Prostate gland (tissue), 2 donors: ENCODE results near the gene CHRNA10.
"Not testable (repeated sequence)": the region's sequence is repeated elsewhere in the genome, so short reads cannot be mapped to it uniquely, and the experiment has no call there.

Source experiments
- CTCF ChIP-seq, 4 experiments: fragments of 200-600 bp in 2 of 4; fragments of 450-650 bp in 2 of 4; sonication (generic) in 2 of 4; IDR thresholded peaks; 1 replicate in 3 of 4; 2 replicates in 1 of 4; pipeline ENCODE4 v1.5.1; 2016 to 2019; ENCODE audit warnings: antibody characterized with exemption in 4 of 4, mild to moderate bottlenecking in 2 of 4, moderate library complexity in 2 of 4
- POLR2AphosphoS5 ChIP-seq: sonication (generic); formaldehyde crosslinking; IDR thresholded peaks from one replicate; pipeline ENCODE4 v1.6.1; 2017; ENCODE audit warnings: antibody characterized with exemption

- TF ChIP-seq CTCF (IDR thresholded peaks at IDR 0.05); POLR2AphosphoS5: not testable (repeated sequence)
Observed at GRCh38 chr11:3643102-3643546, 28.1 kb downstream of the CHRNA10 start.
